H1 (cell line): ENCODE measurements around the gene STK16. TPM values are rescaled to one million over a fixed set of nuclear protein-coding genes. Genes with fewer than 3 reads are reported as not detected.
A peak's percentile ranks its signal among the peaks of the same experiment; 100 is the strongest.

ENCODE experiments used
- CTCF ChIA-PET: fragments of 300-600 bp; sonication (Branson Sonifier 250); formaldehyde crosslinking; loops from one replicate; lab custom pipeline; 2021; ENCODE audit not compliant: partially characterized antibody; lab: Charles Lee
- POLR2A ChIA-PET: fragments of 300-600 bp; sonication (Branson Sonifier 250); formaldehyde crosslinking; loops from one replicate; lab custom pipeline; 2021; ENCODE audit warnings: inconsistent platforms; ENCODE audit not compliant: partially characterized antibody; lab: Charles Lee
- DNase-seq, 2 experiments: peaks; one replicate each; pipeline versions ENCODE4 v3.0.0 to v3.0.0-alpha.2; 2010 to 2022; ENCODE audit warnings: low spot score in 2 of 2, low read depth in 1 of 2, mixed read lengths in 1 of 2
- FAIRE-seq: peaks from 2 replicates; lab custom pipeline; 2011; peaks lifted over from hg19 to GRCh38; lab: Jason Lieb, UNC
- H2AFZ ChIP-seq: 2 replicates; pipeline ENCODE4 v1.8.1; 2012; ENCODE audit warnings: low read length, inconsistent platforms
- H2AK5ac ChIP-seq: 2 replicates; pipeline ENCODE4 v1.6.1; 2013; ENCODE audit warnings: low read depth, low read length
- H2BK120ac ChIP-seq: replicated peaks from 2 replicates; pipeline ENCODE3; 2013; ENCODE audit warnings: low read depth, low read length, inconsistent platforms
- H2BK12ac ChIP-seq: 2 replicates; pipeline ENCODE4 v1.6.1; 2013; ENCODE audit warnings: low read depth, low read length
- H2BK15ac ChIP-seq: 2 replicates; pipeline ENCODE4 v1.6.1; 2013; ENCODE audit warnings: low read length
- H2BK20ac ChIP-seq: 2 replicates; pipeline ENCODE4 v1.6.1; 2013; ENCODE audit warnings: low read length
- H2BK5ac ChIP-seq: 2 replicates; pipeline ENCODE4 v1.6.1; 2013; ENCODE audit warnings: low read depth, low read length
- H3K14ac ChIP-seq: 2 replicates; pipeline ENCODE4 v1.6.1; 2013; ENCODE audit warnings: inconsistent platforms; ENCODE audit not compliant: insufficient read length
- H3K18ac ChIP-seq: 2 replicates; pipeline ENCODE4 v1.6.1; 2013; ENCODE audit warnings: low read length; ENCODE audit errors: extremely low read depth
- H3K23ac ChIP-seq: 2 replicates; pipeline ENCODE4 v1.6.1; 2013; ENCODE audit warnings: inconsistent platforms; ENCODE audit not compliant: insufficient read length
- H3K23me2 ChIP-seq: 2 replicates; pipeline ENCODE4 v1.6.1; 2013; ENCODE audit warnings: low read depth, low read length
- H3K27ac ChIP-seq: 2 replicates; pipeline ENCODE4 v1.6.1; 2011; ENCODE audit warnings: low read depth, low read length, inconsistent platforms
- H3K27me3 ChIP-seq, 4 experiments: replicated peaks in 1 of 4; 1 replicate in 1 of 4; 2 replicates in 3 of 4; pipeline versions ENCODE4 v1.6.1 to v1.8.1; 2011 to 2013; ENCODE audit warnings: low read length in 3 of 4, mild to moderate bottlenecking in 3 of 4, inconsistent platforms in 2 of 4, mixed read lengths in 2 of 4, moderate library complexity in 1 of 4; ENCODE audit not compliant: control insufficient read depth in 3 of 4, insufficient read depth in 3 of 4; ENCODE audit errors: extremely low read depth in 1 of 4
- H3K36me3 ChIP-seq, 4 experiments: 2 replicates each; pipeline versions ENCODE4 v1.6.1 to v1.8.1; 2011 to 2013; ENCODE audit warnings: mild to moderate bottlenecking in 4 of 4, low read length in 3 of 4, moderate library complexity in 2 of 4, control low read depth in 1 of 4, inconsistent platforms in 1 of 4; ENCODE audit not compliant: insufficient read depth in 4 of 4, control insufficient read depth in 2 of 4
- H3K4ac ChIP-seq: replicated peaks from 2 replicates; pipeline ENCODE3; 2013; ENCODE audit warnings: low read length, low read depth, mixed read lengths, inconsistent platforms; ENCODE audit not compliant: insufficient read length
- H3K4me1 ChIP-seq, 4 experiments: replicated peaks in 1 of 4; 1 replicate in 1 of 4; 2 replicates in 3 of 4; pipeline versions ENCODE4 v1.6.1 to v1.8.1; 2011 to 2013; ENCODE audit warnings: low read length in 3 of 4, inconsistent platforms in 2 of 4, mixed read lengths in 1 of 4; ENCODE audit not compliant: insufficient read depth in 4 of 4, control insufficient read depth in 3 of 4
- H3K4me2 ChIP-seq, 2 experiments: 2 replicates each; pipeline versions ENCODE4 v1.6.1 to v1.8.1; 2011 to 2013; ENCODE audit warnings: low read depth in 2 of 2, low read length in 2 of 2, control low read depth in 1 of 2, inconsistent platforms in 1 of 2, mild to moderate bottlenecking in 1 of 2; ENCODE audit not compliant: insufficient read depth in 1 of 2
- H3K4me3 ChIP-seq, 4 experiments: fragments of 200-600, 300-600 bp in 1 of 4; sonication (generic), shearing (Covaris generic), sonication (Bioruptor Twin) in 1 of 4; 2 replicates each; pipeline versions ENCODE4 v1.5.1 to v1.8.1; 2011 to 2016; ENCODE audit warnings: low read length in 4 of 4, low read depth in 3 of 4, control low read depth in 2 of 4, inconsistent platforms in 2 of 4, mild to moderate bottlenecking in 2 of 4, mixed read lengths in 1 of 4, moderate library complexity in 1 of 4; ENCODE audit not compliant: insufficient read depth in 2 of 4; ENCODE audit errors: extremely low read depth in 1 of 4
- H3K56ac ChIP-seq: replicated peaks from 2 replicates; pipeline ENCODE3; 2013; ENCODE audit warnings: low read depth, mild to moderate bottlenecking, mixed read lengths, low read length, inconsistent platforms; ENCODE audit not compliant: insufficient read length
- H3K79me1 ChIP-seq: 2 replicates; pipeline ENCODE4 v1.6.1; 2013; ENCODE audit warnings: low read depth, low read length, control low read depth
- H3K79me2 ChIP-seq, 2 experiments: 2 replicates each; pipeline versions ENCODE4 v1.6.1 to v1.8.1; 2012 to 2013; ENCODE audit warnings: low read length in 2 of 2, mild to moderate bottlenecking in 2 of 2, inconsistent platforms in 1 of 2; ENCODE audit not compliant: insufficient read depth in 2 of 2, control insufficient read depth in 1 of 2
- H3K9ac ChIP-seq, 4 experiments: replicated peaks in 1 of 4; 1 replicate in 1 of 4; 2 replicates in 3 of 4; pipeline versions ENCODE4 v1.6.1 to v1.8.1; 2011 to 2013; ENCODE audit warnings: low read depth in 3 of 4, low read length in 3 of 4, control low read depth in 2 of 4, mild to moderate bottlenecking in 2 of 4, moderate library complexity in 2 of 4, inconsistent platforms in 1 of 4; ENCODE audit errors: extremely low read depth in 1 of 4
- H3K9me3 ChIP-seq, 2 experiments: 2 replicates each; pipeline versions ENCODE4 v1.6.1 to v1.8.1; 2012 to 2013; ENCODE audit warnings: mild to moderate bottlenecking in 2 of 2, moderate library complexity in 2 of 2, control low read depth in 1 of 2, inconsistent platforms in 1 of 2, low read depth in 1 of 2, low read length in 1 of 2, mixed read lengths in 1 of 2; ENCODE audit not compliant: insufficient read depth in 2 of 2
- H4K20me1 ChIP-seq, 2 experiments: replicated peaks in 1 of 2; 2 replicates each; pipeline versions ENCODE3 to v1.8.1; 2011 to 2013; ENCODE audit warnings: inconsistent platforms in 2 of 2, low read length in 2 of 2, mild to moderate bottlenecking in 1 of 2; ENCODE audit not compliant: insufficient read depth in 2 of 2, control insufficient read depth in 1 of 2
- H4K5ac ChIP-seq: 2 replicates; pipeline ENCODE4 v1.6.1; 2013; ENCODE audit warnings: low read length, low read depth, mixed read lengths, inconsistent platforms; ENCODE audit not compliant: insufficient read length
- H4K8ac ChIP-seq: 2 replicates; pipeline ENCODE4 v1.8.0; 2013; ENCODE audit warnings: mild to moderate bottlenecking, moderate library complexity, low read length, inconsistent platforms; ENCODE audit not compliant: insufficient read depth; ENCODE audit errors: extremely low read depth
- H4K91ac ChIP-seq: replicated peaks from 2 replicates; pipeline ENCODE3; 2013; ENCODE audit warnings: low read length, mixed read lengths, inconsistent platforms; ENCODE audit not compliant: insufficient read length
- EP300 ChIP-seq, 2 experiments: IDR thresholded peaks; 1 replicate in 1 of 2; 2 replicates in 1 of 2; pipeline ENCODE4 v1.6.1; 2011 to 2012; ENCODE audit warnings: low read depth in 2 of 2, low read length in 2 of 2, mild to moderate bottlenecking in 2 of 2, borderline replicate concordance in 1 of 2, inconsistent platforms in 1 of 2, moderate library complexity in 1 of 2
- EZH2 ChIP-seq: fragments of 200-600 bp; sonication (generic); IDR thresholded peaks from 2 replicates; pipeline ENCODE4 v1.7.1; 2012; ENCODE audit warnings: low read depth, mild to moderate bottlenecking, moderate library complexity, low read length, inconsistent platforms; ENCODE audit not compliant: severe bottlenecking
- WGBS, 2 experiments: shearing (Covaris generic) in 1 of 2; methylation state at CpG; one replicate each; pipeline versions ENCODE4 v1.1.6 to v1.1.7; 2013 to 2015; ENCODE audit warnings: low lambda C conversion rate in 2 of 2, mixed read lengths in 2 of 2, inconsistent platforms in 1 of 2, low coverage in 1 of 2, missing lambda C conversion rate in 1 of 2; ENCODE audit not compliant: insufficient replicate concordance in 2 of 2, insufficient coverage in 1 of 2, insufficient read length in 1 of 2; ENCODE audit errors: extremely low coverage in 1 of 2, missing lambda C conversion rate in 1 of 2; 5-methylcytosine and 5-hydroxymethylcytosine counted together
- polyA plus RNA-seq, 7 experiments: library from polyadenylated mRNA; depleted of rRNA in 3 of 7; stranded (reverse) in 5 of 7; unstranded in 2 of 7; fragments of >200 nt in 5 of 7; fragments of 200-250 nt in 2 of 7; gene quantifications; 1 replicate in 5 of 7; 2 replicates in 1 of 7; 4 replicates in 1 of 7; pipeline versions ENCODE4 v1.2.1 to v1.2.3, GENCODE V29; 2011 to 2013; ENCODE audit warnings: missing spikeins in 2 of 7, mixed read lengths in 2 of 7
- total RNA-seq: library from RNA; stranded (reverse); fragmentation: NEBNext Ultra II Directional; extraction: Animal tissue kit (Norgen Biotek cat#: 25700); gene quantifications from 2 replicates; pipeline ENCODE4 v1.2.1, GENCODE V29; 2021

The STK16 gene
- total and polyA plus RNA-seq, 2 of the 8 experiments (the other 6 are each of a cell fraction or from before 2014, with no cell fraction given): 21.3 to 51.4 TPM

- TF ChIP-seq EP300 (IDR thresholded peaks at IDR 0.05; ENCODE audit: borderline replicate concordance in 1 of 2, low read depth in 2 of 2, low read length in 2 of 2): no peak
- no peak for TF ChIP-seq EZH2
- Histone ChIP-seq H3K79me2 (no peaks in the 10 kb centered on the region), H2BK20ac (no peak overlapping the region), H3K14ac (no peak overlapping the region), H3K9ac (0 out of 7 replicates have a peak overlapping the region, but pooled peaks of 1 of the 4 experiments have one; percentile 2), H4K91ac (no peak overlapping the region), H3K18ac (no peak overlapping the region), H2BK5ac (no peak overlapping the region), H3K23ac (no peak overlapping the region), H3K23me2 (peaks cover 10% of the 10 kb centered on the region), H3K9me3 (no peaks in the 10 kb centered on the region), H2AFZ (no peak overlapping the region), H2BK120ac (no peak overlapping the region), H3K4me2 (peak overlapping the region in 1 of 2 experiments; percentile 100; a peak in 1 of 4 replicates), H3K27me3 (no peaks in the 10 kb centered on the region), H3K4me3 (no peak overlapping the region), H3K4ac (no peak overlapping the region), H2BK12ac (no peak overlapping the region), H4K8ac (no peak overlapping the region), H3K56ac (no peak overlapping the region), H3K4me1 (peaks cover 0 to 6% (median 3%) of the 10 kb centered on the region in 4 experiments; a peak in 5 of 7 replicates), H3K27ac (no peak overlapping the region), H2AK5ac (no peak overlapping the region), H4K5ac (no peak overlapping the region), H4K20me1 (peaks cover 0 to 2% of the 10 kb centered on the region in 2 experiments), H3K79me1 (no peaks in the 10 kb centered on the region), H2BK15ac (no peak overlapping the region), H3K36me3 (peaks cover 5 to 31% (median 13%) of the 10 kb centered on the region in 4 experiments; a peak in 7 of 8 replicates)
- DNase-seq: no peak
- WGBS, 2 experiments: 89% methylated on average over 17 of the region's 17 CpGs; no CpG with 5 or more reads in 1 of the 2 experiments
- no peak for FAIRE-seq
- ChIA-PET CTCF (interaction anchor here (0.7 to 2.4 kb wide), 8 partner anchors 9 to 424 kb away, joined by 3 to 8 read pairs (median 3); no protein-coding TSS in a partner anchor), POLR2A (interaction anchor here (0.9 to 6.1 kb wide), 5 partner anchors 11 to 44 kb away, joined by 3 to 101 read pairs (median 4); partner anchors contain the start of genes ABCB6, ANKZF1, ATG9A and TUBA4B)
Measured at GRCh38 chr2:219207884-219208740, 37.2 kb upstream of the STK16 start.
